Liver (tissue), 9 donors: ENCODE data around the gene CDC42BPA. TPM values are rescaled to one million over a fixed set of nuclear protein-coding genes. Genes with fewer than 3 reads are reported as not detected.

ENCODE experiments used
- DNase-seq: peaks from one replicate; pipeline ENCODE4 v3.0.0-alpha.2; 2017; ENCODE audit warnings: low spot score
- H3K27ac ChIP-seq, 2 donors: one replicate each; pipeline ENCODE4 v1.7.0; 2013; ENCODE audit warnings: inconsistent platforms in 2 of 2, low read length in 2 of 2, control low read depth in 1 of 2, low read depth in 1 of 2, mild to moderate bottlenecking in 1 of 2
- H3K27me3 ChIP-seq, 4 donors: one replicate each; pipeline versions ENCODE4 v1.6.1 to v1.7.0; 2013; ENCODE audit warnings: low read length in 3 of 4, inconsistent platforms in 1 of 4, mild to moderate bottlenecking in 1 of 4, moderate library complexity in 1 of 4; ENCODE audit not compliant: control insufficient read depth in 4 of 4, insufficient read depth in 4 of 4
- H3K36me3 ChIP-seq, 4 donors: one replicate each; pipeline versions ENCODE4 v1.6.1 to v1.7.0; 2013; ENCODE audit warnings: low read length in 3 of 4, mild to moderate bottlenecking in 3 of 4, low read depth in 1 of 4, moderate library complexity in 1 of 4; ENCODE audit not compliant: control insufficient read depth in 4 of 4, insufficient read depth in 3 of 4
- H3K4me1 ChIP-seq, 4 donors: one replicate each; pipeline versions ENCODE4 v1.6.1 to v1.7.0; 2013; ENCODE audit warnings: low read length in 3 of 4, mild to moderate bottlenecking in 3 of 4, moderate library complexity in 1 of 4; ENCODE audit not compliant: control insufficient read depth in 4 of 4, insufficient read depth in 4 of 4
- H3K4me3 ChIP-seq, 3 donors: one replicate each; pipeline versions ENCODE4 v1.6.1 to v1.7.0; 2013; ENCODE audit warnings: low read length in 3 of 3, control low read depth in 1 of 3, low read depth in 1 of 3, mild to moderate bottlenecking in 1 of 3
- H3K9ac ChIP-seq, 2 donors: one replicate each; pipeline ENCODE4 v1.7.0; 2013; ENCODE audit warnings: low read length in 2 of 2, mild to moderate bottlenecking in 2 of 2, moderate library complexity in 2 of 2, control low read depth in 1 of 2, low read depth in 1 of 2
- H3K9me3 ChIP-seq, 4 donors: one replicate each; pipeline versions ENCODE4 v1.6.1 to v1.7.0; 2013; ENCODE audit warnings: low read length in 3 of 4; ENCODE audit not compliant: control insufficient read depth in 4 of 4
- ATF3 ChIP-seq: IDR thresholded peaks from 2 replicates; pipeline ENCODE4 v1.6.1; 2016; ENCODE audit warnings: antibody characterized with exemption
- CTCF ChIP-seq: fragments of 150-350 bp; IDR thresholded peaks from 2 replicates; pipeline ENCODE4 v1.5.1; 2017; ENCODE audit warnings: improper control_type of control experiment, low read depth, low read length; ENCODE audit not compliant: missing input control
- EGR1 ChIP-seq, 2 donors: IDR thresholded peaks; 2 replicates each; pipeline ENCODE4 v1.6.1; 2016 to 2018; ENCODE audit warnings: antibody characterized with exemption in 2 of 2, low read depth in 2 of 2
- FOXA1 ChIP-seq: IDR thresholded peaks from 2 replicates; pipeline ENCODE4 v1.6.1; 2016; ENCODE audit warnings: antibody characterized with exemption
- FOXA2 ChIP-seq: IDR thresholded peaks from 2 replicates; pipeline ENCODE4 v1.6.1; 2016; ENCODE audit warnings: antibody characterized with exemption
- GABPA ChIP-seq, 2 donors: IDR thresholded peaks in 1 of 2; conservative IDR thresholded peaks in 1 of 2; 2 replicates each; pipeline ENCODE4 v1.6.1; 2016; ENCODE audit warnings: antibody characterized with exemption in 2 of 2, mild to moderate bottlenecking in 1 of 2, moderate library complexity in 1 of 2
- HNF4A ChIP-seq, 2 donors: conservative IDR thresholded peaks; 2 replicates each; pipeline ENCODE4 v1.6.1; 2016; ENCODE audit warnings: antibody characterized with exemption in 2 of 2, mild to moderate bottlenecking in 2 of 2
- HNF4G ChIP-seq: IDR thresholded peaks from 2 replicates; pipeline ENCODE4 v1.6.1; 2016; ENCODE audit warnings: antibody characterized with exemption
- JUND ChIP-seq, 2 donors: IDR thresholded peaks; 2 replicates each; pipeline ENCODE4 v1.6.1; 2016; ENCODE audit warnings: antibody characterized with exemption in 2 of 2
- NR2F2 ChIP-seq: IDR thresholded peaks from 2 replicates; pipeline ENCODE4 v1.6.1; 2016; ENCODE audit warnings: antibody characterized with exemption
- RAD21 ChIP-seq, 2 donors: IDR thresholded peaks; 2 replicates each; pipeline ENCODE4 v1.6.1; 2016; ENCODE audit warnings: antibody characterized with exemption in 2 of 2, mild to moderate bottlenecking in 2 of 2
- RXRA ChIP-seq, 2 donors: IDR thresholded peaks; 2 replicates each; pipeline ENCODE4 v1.6.1; 2017 to 2018; ENCODE audit warnings: antibody characterized with exemption in 2 of 2, mild to moderate bottlenecking in 1 of 2
- SP1 ChIP-seq: IDR thresholded peaks from 2 replicates; pipeline ENCODE4 v1.6.1; 2018; ENCODE audit warnings: antibody characterized with exemption, mild to moderate bottlenecking
- TAF1 ChIP-seq: conservative IDR thresholded peaks from 2 replicates; pipeline ENCODE4 v1.6.1; 2016; ENCODE audit warnings: antibody characterized with exemption, mild to moderate bottlenecking
- YY1 ChIP-seq: IDR thresholded peaks from 2 replicates; pipeline ENCODE4 v1.6.1; 2016; ENCODE audit warnings: antibody characterized with exemption, mild to moderate bottlenecking
- WGBS: extraction: QIAGEN DNeasy Blood & Tissue Kit; methylation state at CpG from one replicate; pipeline ENCODE4 v1.1.7; 2013; 5-methylcytosine and 5-hydroxymethylcytosine counted together
- polyA plus RNA-seq, 2 donors: library from polyadenylated mRNA; stranded (reverse) in 1 of 2; unstranded in 1 of 2; fragments of 200-250 nt in 1 of 2; fragments of >200 nt in 1 of 2; fragmentation: Nextera tagmentation in 1 of 2; extraction: Ambion mirVana in 1 of 2; gene quantifications; one replicate each; pipeline versions ENCODE4 v1.2.1 to v1.2.3, GENCODE V29; 2013 to 2015
- total RNA-seq, 2 donors: library from RNA; depleted of rRNA; stranded (reverse); fragments of >200 nt; gene quantifications; one replicate each; pipeline ENCODE4 v1.2.3, GENCODE V29; 2014
- TF ChIP-seq, protein P1 (sequence below): IDR thresholded peaks from 2 replicates; pipeline ENCODE4 v1.6.1; 2016; ENCODE audit warnings: antibody characterized with exemption
- TF ChIP-seq, protein P2 (sequence below): IDR thresholded peaks from 2 replicates; pipeline ENCODE4 v1.6.1; 2016; ENCODE audit warnings: antibody characterized with exemption
- TF ChIP-seq, protein P3 (sequence below): IDR thresholded peaks from 2 replicates; pipeline ENCODE4 v1.6.1; 2016; ENCODE audit warnings: antibody characterized with exemption, mild to moderate bottlenecking
- donor health status: healthy.
- donor health status: healthy.
- donor health status: healthy.
- donor health status: healthy.
- donor health status: healthy.

The CDC42BPA gene
- total and polyA plus RNA-seq, 4 donors = 5.8 to 39.9 (median 24.3) TPM

DNA sequence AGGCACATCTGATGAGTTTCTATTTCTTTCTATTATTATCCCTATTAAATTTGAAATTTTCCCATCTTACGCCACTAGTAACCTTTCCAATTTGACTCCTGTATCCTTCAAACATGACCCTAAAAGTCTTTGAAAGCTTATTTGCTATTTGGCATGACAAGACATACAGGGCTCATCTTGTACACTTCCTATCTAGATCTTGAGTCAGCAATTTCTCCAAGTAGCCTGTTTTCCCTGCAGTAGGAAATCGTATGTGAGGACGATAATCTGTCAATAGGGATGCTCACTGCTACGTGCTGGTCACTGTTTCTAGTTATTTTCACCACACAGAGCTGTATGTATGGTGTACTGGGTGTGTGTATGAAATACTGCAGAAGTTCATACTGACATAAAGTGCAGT, 142.7 kb downstream of the CDC42BPA start:
- 89% methylated on average over 4 of the region's 4 CpGs for WGBS
- H3K27me3 ChIP-seq = no peaks in the 10 kb centered on the region
- H3K4me3 ChIP-seq = no peak overlapping the region
- H3K4me1 ChIP-seq = no peaks in the 10 kb centered on the region
- H3K36me3 ChIP-seq = no peaks in the 10 kb centered on the region
- H3K27ac ChIP-seq = no peak overlapping the region
- H3K9ac ChIP-seq = no peak overlapping the region
- TF ChIP-seq HNF4G = no peak
- TF ChIP-seq TAF1 = no peak
- TF ChIP-seq, protein P1, sequence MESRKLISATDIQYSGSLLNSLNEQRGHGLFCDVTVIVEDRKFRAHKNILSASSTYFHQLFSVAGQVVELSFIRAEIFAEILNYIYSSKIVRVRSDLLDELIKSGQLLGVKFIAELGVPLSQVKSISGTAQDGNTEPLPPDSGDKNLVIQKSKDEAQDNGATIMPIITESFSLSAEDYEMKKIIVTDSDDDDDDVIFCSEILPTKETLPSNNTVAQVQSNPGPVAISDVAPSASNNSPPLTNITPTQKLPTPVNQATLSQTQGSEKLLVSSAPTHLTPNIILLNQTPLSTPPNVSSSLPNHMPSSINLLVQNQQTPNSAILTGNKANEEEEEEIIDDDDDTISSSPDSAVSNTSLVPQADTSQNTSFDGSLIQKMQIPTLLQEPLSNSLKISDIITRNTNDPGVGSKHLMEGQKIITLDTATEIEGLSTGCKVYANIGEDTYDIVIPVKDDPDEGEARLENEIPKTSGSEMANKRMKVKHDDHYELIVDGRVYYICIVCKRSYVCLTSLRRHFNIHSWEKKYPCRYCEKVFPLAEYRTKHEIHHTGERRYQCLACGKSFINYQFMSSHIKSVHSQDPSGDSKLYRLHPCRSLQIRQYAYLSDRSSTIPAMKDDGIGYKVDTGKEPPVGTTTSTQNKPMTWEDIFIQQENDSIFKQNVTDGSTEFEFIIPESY = no peak
- no peak for TF ChIP-seq CTCF
- no peak for TF ChIP-seq GABPA (IDR thresholded peaks at IDR 0.05 in 1 of 2, conservative IDR thresholded peaks at IDR 0.05 in 1 of 2)
- no peak for TF ChIP-seq EGR1 (IDR thresholded peaks at IDR 0.05; ENCODE audit: low read depth in 2 of 2)
- TF ChIP-seq NR2F2 = no peak
- no peak for TF ChIP-seq FOXA2
- TF ChIP-seq RXRA (IDR thresholded peaks at IDR 0.05) = no peak
- H3K9me3 ChIP-seq = no peaks in the 10 kb centered on the region
- no peak for DNase-seq

DNA sequence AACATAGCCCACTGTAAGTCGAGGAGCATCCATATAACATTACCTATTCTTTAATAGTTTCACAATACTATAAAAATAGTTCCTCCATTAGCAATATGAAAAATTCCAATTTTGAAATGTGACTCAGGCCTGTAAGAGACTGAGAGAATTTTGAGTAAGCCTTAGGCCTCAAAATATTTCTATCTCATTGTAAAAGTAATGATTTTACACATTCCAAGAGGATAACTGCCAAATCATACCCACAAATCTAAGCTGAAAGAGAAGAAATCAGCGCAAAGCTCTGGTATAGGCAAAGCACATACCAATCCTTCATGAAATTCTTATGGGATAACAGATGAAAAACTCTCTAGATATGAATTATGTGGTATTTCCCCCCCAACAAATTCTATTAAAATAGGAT, 144.1 kb downstream of the CDC42BPA start:
- no peaks in the 10 kb centered on the region for H3K27me3 ChIP-seq
- no peak for TF ChIP-seq RXRA (IDR thresholded peaks at IDR 0.05)
- no peak for TF ChIP-seq JUND (IDR thresholded peaks at IDR 0.05)
- no peak for TF ChIP-seq HNF4G
- TF ChIP-seq, protein P2, sequence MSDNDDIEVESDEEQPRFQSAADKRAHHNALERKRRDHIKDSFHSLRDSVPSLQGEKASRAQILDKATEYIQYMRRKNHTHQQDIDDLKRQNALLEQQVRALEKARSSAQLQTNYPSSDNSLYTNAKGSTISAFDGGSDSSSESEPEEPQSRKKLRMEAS = no peak
- no peak for TF ChIP-seq GABPA (IDR thresholded peaks at IDR 0.05 in 1 of 2, conservative IDR thresholded peaks at IDR 0.05 in 1 of 2)
- TF ChIP-seq, protein P3, sequence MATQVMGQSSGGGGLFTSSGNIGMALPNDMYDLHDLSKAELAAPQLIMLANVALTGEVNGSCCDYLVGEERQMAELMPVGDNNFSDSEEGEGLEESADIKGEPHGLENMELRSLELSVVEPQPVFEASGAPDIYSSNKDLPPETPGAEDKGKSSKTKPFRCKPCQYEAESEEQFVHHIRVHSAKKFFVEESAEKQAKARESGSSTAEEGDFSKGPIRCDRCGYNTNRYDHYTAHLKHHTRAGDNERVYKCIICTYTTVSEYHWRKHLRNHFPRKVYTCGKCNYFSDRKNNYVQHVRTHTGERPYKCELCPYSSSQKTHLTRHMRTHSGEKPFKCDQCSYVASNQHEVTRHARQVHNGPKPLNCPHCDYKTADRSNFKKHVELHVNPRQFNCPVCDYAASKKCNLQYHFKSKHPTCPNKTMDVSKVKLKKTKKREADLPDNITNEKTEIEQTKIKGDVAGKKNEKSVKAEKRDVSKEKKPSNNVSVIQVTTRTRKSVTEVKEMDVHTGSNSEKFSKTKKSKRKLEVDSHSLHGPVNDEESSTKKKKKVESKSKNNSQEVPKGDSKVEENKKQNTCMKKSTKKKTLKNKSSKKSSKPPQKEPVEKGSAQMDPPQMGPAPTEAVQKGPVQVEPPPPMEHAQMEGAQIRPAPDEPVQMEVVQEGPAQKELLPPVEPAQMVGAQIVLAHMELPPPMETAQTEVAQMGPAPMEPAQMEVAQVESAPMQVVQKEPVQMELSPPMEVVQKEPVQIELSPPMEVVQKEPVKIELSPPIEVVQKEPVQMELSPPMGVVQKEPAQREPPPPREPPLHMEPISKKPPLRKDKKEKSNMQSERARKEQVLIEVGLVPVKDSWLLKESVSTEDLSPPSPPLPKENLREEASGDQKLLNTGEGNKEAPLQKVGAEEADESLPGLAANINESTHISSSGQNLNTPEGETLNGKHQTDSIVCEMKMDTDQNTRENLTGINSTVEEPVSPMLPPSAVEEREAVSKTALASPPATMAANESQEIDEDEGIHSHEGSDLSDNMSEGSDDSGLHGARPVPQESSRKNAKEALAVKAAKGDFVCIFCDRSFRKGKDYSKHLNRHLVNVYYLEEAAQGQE = no peak
- no peak for TF ChIP-seq RAD21 (IDR thresholded peaks at IDR 0.05)
- no peak for TF ChIP-seq FOXA2
- TF ChIP-seq HNF4A (conservative IDR thresholded peaks at IDR 0.05) = no peak
- no peak for TF ChIP-seq EGR1 (IDR thresholded peaks at IDR 0.05; ENCODE audit: low read depth in 2 of 2)
- TF ChIP-seq, protein P1 = no peak
- no peak for TF ChIP-seq ATF3
- no peak for TF ChIP-seq TAF1
- no peak for TF ChIP-seq NR2F2
- TF ChIP-seq YY1 = no peak
- no peak for TF ChIP-seq CTCF
- no peak for TF ChIP-seq SP1
- no peak for TF ChIP-seq FOXA1
- no peaks in the 10 kb centered on the region for H3K4me1 ChIP-seq
- no peak overlapping the region for H3K4me3 ChIP-seq
- no peak for DNase-seq
- H3K9ac ChIP-seq = no peak overlapping the region
- no peaks in the 10 kb centered on the region for H3K36me3 ChIP-seq
- H3K9me3 ChIP-seq = no peaks in the 10 kb centered on the region
- H3K27ac ChIP-seq = no peak overlapping the region
- 94% methylated on average over 2 of the region's 2 CpGs for WGBS
